Fibroblast of mammary gland (primary cell): ENCODE results near the gene SYT8.

Experiments used
- DNase-seq: peaks from one replicate; pipeline ENCODE4 v3.0.0-alpha.2; 2010; ENCODE audit warnings: low read depth
- H3K4me3 ChIP-seq: 2 replicates; pipeline ENCODE4 v1.5.1; 2011; ENCODE audit warnings: low read depth, mild to moderate bottlenecking, low read length, moderate library complexity; ENCODE audit not compliant: control insufficient read depth
- CTCF ChIP-seq: conservative IDR thresholded peaks from 2 replicates; pipeline ENCODE4 v1.5.1; 2011; ENCODE audit warnings: low read depth, low read length, inconsistent platforms; ENCODE audit not compliant: control insufficient read depth, insufficient read depth

SYT8 gene

GRCh38 chr11:1846453-1846932, 11.7 kb downstream of the SYT8 start:
- DNase-seq = no peak
- no peak overlapping the region for H3K4me3 ChIP-seq
- no peak for TF ChIP-seq CTCF

DNA sequence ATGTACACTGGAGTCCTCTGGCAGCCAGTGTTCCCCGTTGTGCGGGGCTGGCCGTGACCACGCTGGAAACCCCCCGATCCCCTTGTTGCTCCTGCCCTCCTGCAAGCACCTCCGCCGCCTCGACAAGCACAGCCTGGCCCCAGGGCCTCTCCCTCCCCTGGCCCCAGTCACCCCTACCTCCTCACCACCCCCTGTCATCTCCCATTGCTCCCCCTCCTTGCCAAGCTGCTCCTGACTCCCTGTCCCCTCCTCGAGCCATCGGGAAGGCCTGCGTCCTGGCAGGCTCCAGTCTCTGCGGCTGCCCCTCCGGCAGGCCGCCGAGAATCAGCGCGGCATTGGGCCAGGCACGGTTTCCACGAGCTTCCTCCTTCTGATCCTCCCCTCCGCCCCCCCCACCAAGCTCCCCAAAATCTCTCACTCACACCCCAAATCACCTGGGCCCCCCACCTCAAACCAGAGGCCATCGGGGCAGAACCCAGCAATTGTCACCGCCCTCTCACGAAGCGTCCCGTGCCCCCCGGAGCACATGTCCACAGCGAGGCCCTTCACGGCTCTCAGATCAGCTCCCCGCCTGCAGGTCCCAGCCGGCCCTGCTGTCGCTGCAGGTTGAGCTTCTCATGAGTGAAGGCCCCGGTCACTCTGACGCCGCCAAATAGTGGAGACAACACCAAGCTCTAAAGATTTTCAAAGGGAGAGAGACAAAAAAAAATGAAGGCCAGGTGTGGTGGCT, 12.4 kb downstream of the SYT8 start:
- DNase-seq = no peak
- no peak overlapping the region for H3K4me3 ChIP-seq
- no peak for TF ChIP-seq CTCF

DNA sequence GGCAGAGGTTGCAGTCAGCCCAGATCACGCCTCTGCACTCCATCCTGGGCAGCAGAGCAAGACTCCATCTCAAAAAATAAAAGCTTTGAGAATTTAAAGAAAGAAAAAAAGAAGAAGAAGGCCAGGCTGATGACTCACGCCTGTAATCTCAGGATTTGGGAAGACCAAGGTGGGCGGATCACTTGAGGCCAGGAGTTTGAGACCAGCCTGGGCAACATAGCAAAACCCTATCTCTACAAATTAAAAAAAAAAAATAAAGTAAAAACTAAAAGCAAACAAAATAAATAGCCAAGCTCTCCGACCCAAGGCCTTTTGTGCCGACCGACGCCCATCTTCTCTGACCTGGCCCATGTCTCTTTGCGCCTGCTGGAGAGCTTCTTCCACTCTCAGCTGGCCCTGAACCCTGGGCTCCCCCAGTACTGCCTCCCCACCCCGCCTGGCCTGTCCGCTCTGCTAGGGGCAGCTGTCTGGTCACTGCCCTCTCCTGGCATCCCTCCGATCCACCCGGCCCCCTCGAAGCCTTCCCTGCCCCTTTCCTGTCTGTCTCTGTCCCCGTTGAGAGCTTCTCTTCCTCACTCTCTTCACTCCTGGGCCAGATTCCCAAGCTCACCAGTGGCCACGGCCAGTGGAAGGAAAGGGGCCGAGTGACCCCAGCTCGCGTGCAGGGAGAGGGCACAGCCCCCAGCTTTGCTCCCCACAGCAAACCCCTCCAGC, 13.3 kb downstream of the SYT8 start:
- TF ChIP-seq CTCF = no peak
- no peak for DNase-seq
- no peak overlapping the region for H3K4me3 ChIP-seq

- no peak overlapping the region for H3K4me3 ChIP-seq
- no peak for DNase-seq
- TF ChIP-seq CTCF = no peak
Measured at GRCh38 chr11:1848640-1849430, 14.0 kb downstream of the SYT8 start.

GRCh38 chr11:1851468-1852180, 16.8 kb downstream of the SYT8 start:
- H3K4me3 ChIP-seq = no peak overlapping the region
- no peak for TF ChIP-seq CTCF

DNA sequence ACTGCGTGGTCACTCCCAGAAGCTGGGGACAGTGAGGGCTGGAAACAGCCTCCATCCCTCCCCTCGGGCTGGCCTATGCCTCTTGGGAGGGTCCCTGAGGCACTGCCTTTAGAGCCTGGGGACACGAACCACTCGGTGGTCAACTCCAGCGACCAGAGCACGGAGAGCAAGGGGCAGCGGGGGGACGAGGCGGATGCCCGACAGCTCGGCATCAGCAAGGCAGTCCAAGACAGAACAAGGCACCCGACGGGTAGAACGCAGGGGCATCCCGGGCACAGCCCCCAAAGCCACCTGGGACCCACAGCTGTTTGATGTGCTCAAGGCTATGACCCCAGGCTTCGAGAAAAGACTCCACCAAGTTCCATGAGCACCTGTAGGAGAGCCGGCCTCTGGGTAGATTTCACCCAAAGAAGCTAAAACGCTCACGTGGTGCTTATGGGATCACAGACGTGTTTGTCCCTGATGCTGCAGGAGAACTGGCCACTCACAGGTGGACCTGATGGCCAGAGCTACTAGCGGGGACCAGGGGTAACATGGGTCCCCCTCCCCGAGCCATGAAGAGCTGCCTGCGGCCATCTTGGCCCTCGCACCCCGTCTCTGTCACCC, 17.6 kb downstream of the SYT8 start:
- no peak for TF ChIP-seq CTCF
- no peak overlapping the region for H3K4me3 ChIP-seq
- DNase-seq = no peak

More at GRCh38 chr11:1851468-1852180, 16.8 kb downstream of the SYT8 start:
- DNase-seq = no peak
